Measurements from ENCODE around the gene NSUN2. TPM values are rescaled to one million over a fixed set of nuclear protein-coding genes. Genes with fewer than 3 reads are reported as not detected.
"Not testable (repeated sequence)": the region's sequence is repeated elsewhere in the genome, so short reads cannot be mapped to it uniquely, and the experiment has no call there.

Gene NSUN2
- 184 and 186 TPM in 2 replicates for total RNA-seq (2014; rRNA removed; shearing (Covaris generic))
- polyA plus RNA-seq (2015; cell fraction: cytosol; rRNA removed), result 158 and 163 TPM in 2 replicates
- polyA plus RNA-seq (2015; cell fraction: nucleus; rRNA removed), result 256 and 264 TPM in 2 replicates

DNA sequence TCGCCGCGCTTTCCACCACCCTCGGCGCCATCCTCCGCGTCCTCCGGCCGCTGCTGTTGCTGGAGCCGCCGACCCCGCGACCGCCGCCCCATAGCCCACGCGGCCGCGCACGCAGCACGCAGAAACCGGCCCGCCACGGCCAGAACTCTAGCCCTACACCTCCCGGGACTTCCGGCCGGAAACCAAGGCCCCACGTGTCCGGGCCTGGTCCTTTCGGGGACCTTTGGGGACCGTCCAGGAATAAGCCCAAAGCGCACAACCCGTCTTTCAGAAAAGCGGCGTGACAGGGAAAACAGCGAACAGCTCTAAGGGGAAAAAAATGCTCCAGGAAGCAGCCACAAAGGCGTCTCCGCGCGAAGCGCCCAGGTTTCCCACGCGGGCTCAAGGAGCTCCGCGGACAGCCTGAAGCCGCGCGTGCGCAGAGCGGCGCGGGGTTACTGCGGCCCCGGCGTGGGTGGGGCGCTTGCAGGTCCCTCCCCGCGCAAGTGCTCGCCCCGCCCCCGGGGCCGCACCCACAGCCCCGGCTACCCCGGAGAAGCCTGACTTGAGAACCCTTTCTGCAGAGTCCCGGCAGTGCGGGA is at the start of gene NSUN2, which contains the start of gene SRD5A1:
Gene NSUN2 (minus strand): TSS at position 157 of the 581 bp plus-strand sequence. CDS start 65 bp downstream, at position 92.
Gene SRD5A1 (plus strand): TSS at position 553 of the 581 bp plus-strand sequence. CDS start 137 bp downstream, outside the sequence.
- peak; percentile 87 for DNase-seq (ENCODE audit: low read depth)

DNA sequence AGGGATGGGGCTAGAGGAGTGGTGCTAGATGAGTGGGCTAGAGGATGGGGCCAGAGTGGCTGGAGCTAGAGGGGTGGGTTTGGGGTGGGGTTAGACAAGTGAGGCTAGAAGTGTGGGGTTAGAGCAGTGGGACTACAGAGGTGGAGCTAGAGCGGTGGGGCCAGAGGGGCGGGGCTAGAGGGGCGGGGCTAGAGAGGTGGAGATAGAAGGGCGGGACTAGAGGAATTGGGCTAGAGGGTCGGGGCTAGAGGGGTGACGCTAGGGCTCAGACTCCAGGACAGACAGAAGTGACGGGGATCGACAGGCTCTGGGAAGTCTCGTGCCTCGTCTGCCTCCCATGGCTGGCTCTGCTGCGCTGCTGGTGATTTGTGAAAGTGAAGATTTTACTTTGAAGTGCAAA is 49.4 kb upstream of the NSUN2 start:
- no peak for DNase-seq (ENCODE audit: low read depth)

DNA sequence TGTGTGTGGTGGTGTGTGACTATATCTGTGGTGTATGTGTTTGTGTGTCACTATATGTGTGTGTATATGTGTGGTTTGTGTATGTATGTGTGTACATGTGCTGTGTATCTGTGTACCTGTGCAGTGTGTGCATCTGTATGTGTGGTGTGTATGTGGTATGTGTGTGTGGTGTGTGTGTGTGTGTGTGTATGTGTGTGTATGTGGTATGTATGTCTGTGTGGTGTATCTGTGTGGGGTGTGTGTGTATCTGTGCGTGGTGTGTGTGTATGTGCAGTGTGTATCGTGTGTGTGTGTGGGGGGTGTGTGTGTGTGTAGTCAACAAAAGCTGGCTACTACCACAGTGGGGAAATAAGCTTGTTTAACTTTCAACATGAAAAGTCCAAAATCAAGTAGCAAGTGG is 48.8 kb upstream of the NSUN2 start:
- no peak for DNase-seq (ENCODE audit: low read depth)

DNA sequence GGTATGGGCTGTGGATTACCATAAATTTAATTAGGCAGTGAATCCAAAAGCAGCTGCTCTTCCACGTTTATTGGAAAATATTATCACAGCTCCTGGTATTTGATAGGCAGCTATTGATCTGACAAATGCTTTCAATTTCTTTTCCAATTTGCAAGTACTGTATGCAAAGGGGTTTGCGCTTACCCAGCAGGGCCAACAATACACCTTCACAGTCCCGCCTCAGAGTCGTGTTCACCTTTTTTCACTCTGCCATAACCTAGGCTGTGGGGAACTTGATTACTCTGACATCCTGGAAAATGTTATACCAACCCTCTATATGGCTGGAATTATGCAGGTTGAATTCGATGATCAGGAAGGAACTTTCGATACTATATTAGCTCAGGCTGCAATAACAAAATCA is 48.1 kb upstream of the NSUN2 start:
- DNase-seq (ENCODE audit: low read depth), result no peak

DNA sequence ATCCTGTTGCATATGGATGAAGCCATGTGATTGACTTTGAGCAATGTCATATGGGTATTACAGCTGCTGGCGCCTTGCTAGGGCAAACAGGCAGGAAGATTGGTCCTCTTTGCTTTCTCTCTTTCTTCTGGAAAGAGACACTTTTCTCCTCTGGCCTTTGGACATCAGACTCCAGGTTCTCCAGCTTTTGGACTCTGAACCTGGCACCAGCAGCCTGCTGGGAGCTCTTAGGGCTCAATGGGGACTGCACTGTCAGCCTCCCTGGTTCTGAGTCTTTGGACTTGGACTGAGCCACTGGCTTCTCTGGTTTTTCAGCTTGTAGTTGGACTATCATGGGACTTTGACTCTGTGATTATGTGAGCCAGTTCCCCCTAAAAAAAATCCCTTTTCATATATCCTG is 45.5 kb upstream of the NSUN2 start:
- no peak for DNase-seq (ENCODE audit: low read depth)

DNA sequence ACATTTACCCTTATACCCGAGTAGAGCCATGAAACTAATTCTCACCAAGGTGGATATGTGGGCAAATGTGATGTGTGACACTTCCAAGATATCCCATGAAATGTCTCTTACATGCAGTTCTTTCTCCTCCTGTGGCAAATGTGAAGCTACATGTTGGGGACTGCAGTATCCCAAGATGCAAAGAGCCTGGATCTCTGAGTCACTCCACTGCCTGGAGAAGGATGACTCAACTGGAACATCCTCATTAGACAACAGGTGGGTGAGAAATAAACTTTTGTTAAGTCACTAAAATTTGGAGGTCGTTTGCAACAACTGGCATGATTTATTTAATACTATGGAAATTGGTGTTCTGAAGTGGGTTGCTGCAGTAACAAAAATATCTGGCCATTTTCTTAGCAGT is 43.9 kb upstream of the NSUN2 start:
- DNase-seq (ENCODE audit: low read depth), result peak; percentile 73

DNA sequence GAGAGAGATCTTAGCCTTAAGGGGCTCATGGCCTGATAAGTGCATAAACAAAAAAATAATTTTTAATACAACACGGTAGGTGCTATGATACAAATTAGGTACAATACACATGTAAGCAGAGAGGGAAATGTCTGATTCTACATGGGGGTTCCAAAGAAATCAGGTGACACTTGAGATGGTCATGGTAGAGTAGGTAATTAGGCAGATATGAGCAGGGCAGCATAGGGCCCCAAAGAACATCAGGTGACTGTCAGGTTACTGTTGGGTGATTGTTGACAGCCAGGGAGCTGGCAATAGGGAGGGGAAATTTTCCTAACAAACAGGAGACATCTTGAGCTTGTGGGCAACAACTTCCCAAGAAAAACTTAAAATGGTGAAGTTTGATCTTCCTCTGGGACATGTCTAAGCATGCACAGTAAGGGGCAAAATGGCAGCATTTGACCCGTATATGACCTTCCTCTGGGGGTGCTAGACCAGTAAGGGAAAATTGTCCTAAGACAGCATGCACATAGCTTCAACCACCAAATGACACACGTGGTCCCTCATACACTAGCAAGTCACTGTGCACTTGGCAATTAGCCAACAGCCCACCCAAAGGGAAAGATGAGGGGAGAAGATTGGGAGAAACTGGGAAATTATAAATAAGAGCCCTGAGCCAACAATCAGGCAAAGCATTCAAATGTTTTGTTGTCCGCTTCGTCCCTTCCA is 43.1 kb upstream of the NSUN2 start:
- DNase-seq (ENCODE audit: low read depth), result peak; percentile 18

DNA sequence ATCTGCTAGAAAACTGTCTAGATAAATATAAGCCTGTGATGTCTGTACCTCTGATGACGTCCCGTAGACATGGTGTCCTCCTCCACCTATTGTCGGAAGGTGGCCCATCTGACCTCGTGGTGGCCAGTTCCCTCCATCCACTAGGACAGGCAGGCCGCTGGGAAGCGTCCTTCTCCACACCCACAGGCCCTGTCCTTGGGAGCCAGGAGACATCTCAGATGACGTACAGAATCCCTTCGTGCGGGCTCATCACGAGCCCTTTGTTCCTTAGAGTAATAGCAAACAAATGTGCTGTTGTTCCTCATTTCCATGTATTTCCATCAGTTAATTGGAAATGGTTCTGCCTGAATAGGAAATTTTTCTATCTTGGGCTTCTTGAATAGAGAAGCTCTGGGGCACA is 42.0 kb upstream of the NSUN2 start:
- DNase-seq (ENCODE audit: low read depth), result no peak

DNA sequence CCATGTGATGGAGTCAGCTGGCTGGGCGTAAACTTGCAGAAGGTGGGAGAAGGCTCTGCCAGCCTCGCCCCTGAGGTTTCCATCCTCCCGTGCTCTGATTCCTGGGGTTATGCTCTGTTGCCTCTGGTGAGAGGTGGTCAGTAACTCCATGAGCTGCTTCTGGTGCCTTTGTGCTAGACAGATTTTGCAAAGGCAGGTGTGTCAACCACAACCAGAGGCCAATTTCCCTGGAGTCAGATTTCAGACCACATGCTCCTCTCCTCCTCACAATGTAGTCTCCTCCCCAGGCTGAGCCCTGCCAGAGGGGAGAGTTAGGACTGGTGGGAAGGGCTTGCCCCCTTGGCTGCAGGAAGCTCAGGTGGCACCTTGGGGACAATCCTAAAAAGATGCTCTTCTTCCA is 41.6 kb upstream of the NSUN2 start:
- no peak for DNase-seq (ENCODE audit: low read depth)

DNA sequence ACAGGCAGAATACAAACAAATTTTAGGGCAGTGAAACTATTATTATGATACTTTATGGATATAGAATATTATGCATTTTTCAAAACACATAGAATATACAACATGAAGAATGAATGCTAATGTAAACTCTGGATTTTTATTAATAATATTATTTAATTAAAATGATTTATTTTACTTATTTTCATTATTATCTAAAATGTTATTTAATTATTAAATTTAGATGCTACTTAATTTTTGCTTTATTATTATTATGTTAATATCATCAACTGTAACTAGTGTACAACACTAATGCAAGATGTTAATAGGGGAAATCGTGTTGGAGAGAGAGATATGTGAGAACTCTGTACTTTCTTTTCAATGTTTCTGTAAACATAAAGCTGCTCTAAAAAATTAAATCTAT is 41.1 kb upstream of the NSUN2 start:
- DNase-seq (ENCODE audit: low read depth), result no peak

DNA sequence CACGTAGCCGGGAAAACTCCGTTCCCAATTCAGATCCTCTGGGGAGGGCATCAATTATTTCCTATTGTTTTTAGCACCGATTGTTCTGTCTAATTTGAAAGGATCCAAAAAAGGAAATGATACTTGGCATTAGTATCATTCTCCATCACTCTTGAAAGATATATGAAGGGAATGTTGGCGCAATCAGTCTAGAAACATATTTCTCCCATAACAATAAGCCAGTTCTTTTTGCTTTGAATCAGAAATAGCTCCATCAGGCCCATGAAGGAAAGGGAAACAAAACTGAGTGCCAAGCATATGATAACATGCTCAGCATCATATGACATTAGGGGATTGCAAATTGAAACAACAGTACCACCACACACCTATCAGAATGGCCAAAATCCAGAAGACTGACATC is 40.2 kb upstream of the NSUN2 start:
- no peak for DNase-seq (ENCODE audit: low read depth)

DNA sequence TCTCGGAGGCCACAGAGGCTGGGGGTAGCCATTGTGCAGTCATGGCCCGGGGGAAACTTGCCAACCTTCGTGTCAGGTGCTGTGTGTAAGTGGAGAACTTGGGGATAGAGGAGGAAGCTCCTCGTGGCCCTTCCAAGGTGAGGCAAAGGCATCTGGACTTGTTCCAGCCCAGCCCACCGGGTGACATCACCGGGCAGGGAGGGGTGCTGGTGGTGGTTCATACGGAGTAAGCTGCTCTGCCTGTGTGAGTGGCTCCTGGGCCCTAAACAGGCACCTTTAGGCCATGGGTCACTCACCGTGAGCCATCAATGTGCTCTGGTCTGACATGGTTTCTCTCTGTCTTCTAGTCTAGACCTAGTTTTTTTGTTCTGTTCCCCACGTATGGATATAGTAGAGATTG is 35.9 kb upstream of the NSUN2 start:
- DNase-seq (ENCODE audit: low read depth), result not testable (repeated sequence)

DNA sequence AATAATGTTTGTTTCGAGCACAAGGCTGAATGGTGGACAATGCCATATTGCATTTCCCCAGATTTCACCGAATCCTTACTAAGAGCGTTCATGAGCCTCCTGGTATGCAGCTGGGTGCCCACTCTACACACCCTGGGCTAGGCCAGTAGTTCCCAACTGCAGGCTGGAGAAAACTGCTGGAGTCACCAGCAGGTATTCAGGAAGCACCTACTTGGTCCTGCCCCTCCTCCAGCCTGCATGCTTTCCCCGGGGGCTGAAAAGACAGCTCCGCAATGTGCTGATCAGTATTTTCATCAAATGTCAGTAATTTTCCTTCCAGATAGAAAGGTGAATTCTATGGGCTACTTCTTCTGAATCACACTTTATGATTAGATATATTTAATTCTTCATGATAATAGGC is 34.8 kb upstream of the NSUN2 start:
- no peak for DNase-seq (ENCODE audit: low read depth)

DNA sequence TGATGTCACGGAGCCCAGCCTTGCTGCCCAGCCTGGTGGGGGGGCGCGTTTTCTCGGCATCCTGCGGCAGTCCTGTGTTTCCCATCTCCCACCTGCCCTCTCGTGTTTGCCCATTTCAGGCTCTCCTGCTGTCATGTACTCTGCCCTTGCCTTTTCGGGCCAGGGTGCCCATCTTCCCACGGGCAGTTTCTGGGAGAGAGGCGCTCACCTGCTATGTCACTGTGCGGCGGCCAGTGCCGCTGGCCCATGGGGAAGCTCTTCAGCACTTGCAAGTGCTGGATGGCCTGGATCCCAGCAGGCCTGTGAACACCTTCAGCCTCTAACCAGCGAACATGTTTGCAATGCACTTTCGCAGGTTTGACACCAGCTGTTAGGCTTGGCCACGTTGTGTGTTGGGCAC is 33.9 kb upstream of the NSUN2 start:
- no peak for DNase-seq (ENCODE audit: low read depth)

DNA sequence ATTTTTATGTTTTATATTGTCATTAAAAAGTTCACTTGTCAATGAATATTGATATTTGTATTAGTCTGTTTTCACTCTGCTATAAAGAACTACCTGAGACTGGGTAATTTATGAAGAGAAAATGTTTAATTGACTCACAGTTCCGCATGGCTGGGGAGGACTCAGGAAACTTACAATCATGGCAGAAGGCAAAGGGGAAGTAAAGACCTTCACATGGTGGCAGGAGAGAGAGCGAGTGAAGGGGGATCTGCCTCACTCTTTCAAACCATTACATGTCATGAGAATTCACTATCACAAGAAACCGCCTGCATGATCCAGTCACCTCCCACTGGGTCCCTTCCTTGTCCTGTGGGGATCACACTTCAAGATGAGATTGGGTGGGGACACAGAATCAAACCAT is 27.8 kb upstream of the NSUN2 start:
- no peak for DNase-seq (ENCODE audit: low read depth)

DNA sequence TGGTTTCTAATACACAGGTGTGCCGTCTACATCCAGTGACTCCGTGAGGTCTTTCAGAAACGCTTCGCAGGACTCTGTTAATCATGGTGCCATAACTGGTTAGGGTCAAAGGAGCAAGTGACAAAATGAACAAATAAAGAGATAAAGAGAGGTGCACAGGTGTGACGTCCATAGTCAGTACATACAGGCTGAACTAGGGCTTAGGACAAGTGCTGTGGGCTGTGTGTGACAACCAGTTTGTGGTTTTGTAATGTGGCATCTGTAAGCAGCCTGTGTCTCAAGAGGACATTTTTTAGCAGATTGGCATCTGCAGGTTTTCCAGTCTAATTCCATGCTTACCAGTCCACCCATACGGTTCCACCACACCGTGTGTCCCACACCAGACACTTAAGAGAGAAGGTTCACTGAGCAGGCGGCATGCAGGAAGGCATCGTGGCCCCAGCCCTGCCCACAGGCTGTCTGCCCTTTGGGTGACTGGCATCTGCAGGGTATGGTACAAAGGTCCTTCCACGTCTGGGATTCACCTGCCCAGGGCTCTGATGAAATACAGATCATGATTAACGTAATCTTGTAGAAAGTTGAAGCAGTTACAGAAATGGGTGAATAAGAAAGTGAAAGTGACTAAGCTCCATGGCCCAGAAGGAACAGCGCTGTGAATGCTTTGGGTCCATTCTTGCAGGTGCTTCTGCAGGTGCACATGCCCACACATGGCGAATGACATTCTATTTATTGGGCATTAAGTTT is 27.3 kb upstream of the NSUN2 start:
- DNase-seq (ENCODE audit: low read depth), result no peak

DNA sequence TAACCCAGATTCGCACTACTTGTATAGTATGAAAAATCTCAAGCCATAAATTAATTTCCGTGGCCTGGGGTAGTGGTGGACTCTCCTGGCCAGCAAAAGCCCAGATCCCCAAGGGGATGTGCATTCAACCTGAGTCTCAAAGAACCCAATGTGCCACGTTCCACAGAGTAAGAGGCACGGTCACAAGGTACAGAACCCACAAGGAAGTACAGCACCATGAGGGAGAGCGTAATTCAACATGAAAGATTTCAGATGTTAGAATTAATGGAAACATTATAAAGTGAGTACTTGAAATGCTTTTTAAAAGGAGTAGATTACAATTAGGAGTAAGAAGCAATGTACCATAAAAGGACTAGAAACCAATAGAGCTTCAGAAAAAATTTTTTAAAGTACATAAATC is 23.8 kb upstream of the NSUN2 start:
- DNase-seq (ENCODE audit: low read depth), result no peak

DNA sequence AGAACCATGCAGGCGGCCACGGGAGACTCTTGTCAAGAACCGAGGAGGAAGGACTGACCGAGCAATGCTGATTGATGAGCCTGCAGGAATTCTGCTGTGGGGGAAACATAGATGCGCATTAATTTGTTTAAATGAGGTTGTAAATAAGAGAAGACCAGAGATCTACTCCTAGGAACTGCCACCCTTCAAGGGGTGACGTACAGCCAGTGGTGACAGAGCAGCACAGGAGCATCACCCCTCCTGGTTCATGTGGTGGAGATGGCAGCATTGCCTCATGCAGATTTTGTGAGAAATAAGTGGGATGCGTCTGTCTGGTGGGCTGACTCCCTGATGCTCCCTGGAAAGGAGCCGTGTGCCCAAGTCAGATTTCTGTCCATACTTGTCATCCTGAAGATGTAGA is 22.6 kb upstream of the NSUN2 start:
- no peak for DNase-seq (ENCODE audit: low read depth)

DNA sequence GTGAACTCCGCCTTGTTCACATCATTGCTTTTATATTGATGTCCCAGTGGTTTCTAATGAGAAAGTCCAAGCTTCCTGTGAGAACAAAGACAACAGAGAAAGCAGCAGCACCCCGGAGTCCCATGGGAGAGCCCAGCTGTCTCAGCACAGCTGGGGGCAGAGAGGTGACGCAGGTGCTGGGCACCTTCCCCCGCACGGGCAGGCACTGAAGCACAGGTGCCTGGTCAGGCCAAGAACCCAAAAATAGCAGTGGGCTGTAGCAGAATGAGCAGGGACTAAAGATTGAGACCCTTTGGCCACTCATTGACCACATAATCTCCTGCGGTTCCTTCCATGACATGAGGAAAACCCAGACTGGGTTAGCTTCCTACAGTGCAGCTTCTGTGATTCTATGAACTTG is 19.2 kb upstream of the NSUN2 start:
- no peak for DNase-seq (ENCODE audit: low read depth)

DNA sequence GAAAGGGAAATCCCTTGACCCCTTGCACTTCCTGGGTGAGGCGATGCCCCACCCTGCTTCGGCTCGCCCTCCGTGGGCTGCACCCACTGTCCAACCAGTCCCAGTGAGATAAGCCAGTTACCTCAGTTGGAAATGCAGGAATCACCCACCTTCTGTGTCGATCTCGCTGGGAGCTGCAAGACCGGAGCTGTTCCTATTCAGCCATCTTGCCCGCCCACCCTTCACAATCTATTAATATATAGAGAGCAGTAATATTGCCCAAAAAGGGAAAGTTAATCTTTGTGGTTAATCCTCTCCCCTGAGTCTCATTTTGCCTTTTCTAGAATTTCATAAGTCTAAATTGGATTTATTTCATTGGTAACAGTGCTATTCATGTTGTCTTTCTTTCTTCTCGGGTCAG is 16.8 kb upstream of the NSUN2 start:
- DNase-seq (ENCODE audit: low read depth), result no peak

DNA sequence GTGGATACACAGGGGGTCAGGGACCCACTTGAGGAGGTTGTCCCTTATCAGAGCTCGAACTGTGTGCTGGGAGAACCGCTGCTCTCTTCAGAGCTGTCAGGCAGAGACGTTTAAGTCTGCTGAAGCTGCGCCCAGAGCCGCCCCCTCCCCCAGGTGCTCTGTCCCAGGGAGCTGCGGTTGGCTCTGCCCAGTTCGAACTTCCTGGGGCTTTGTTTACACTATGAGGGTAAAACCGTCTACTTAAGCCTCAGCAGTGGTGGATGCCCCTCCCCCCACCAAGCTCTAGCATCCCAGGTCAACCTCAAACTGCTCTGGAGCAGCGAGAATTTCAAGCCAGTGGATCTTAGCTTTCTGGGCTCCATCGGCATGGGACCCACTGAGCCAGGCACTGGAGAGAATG is 16.3 kb upstream of the NSUN2 start:
- no peak for DNase-seq (ENCODE audit: low read depth)
